Activated T-helper 1 cell treated with anti-CD3 and anti-CD28 coated beads, Interleukin-12 subunit alpha, Interleukin-12 subunit beta, Interleukin-2, Interleukin-4 antibody, amounts not matched to agents 30 ng/mL and 10 ng/mL and 1 ng/mL, durations not matched to agents 14 hours and 24 hours and 36 hours (primary cell): ENCODE data around the gene PGAM2. TPM values are rescaled to one million over a fixed set of nuclear protein-coding genes. Genes with fewer than 3 reads are reported as not detected.
"Not testable (repeated sequence)": the region's sequence is repeated elsewhere in the genome, so short reads cannot be mapped to it uniquely, and the experiment has no call there.

Experiments used
- DNase-seq: peaks from one replicate; pipeline ENCODE4 v3.0.0; 2021; ENCODE audit warnings: low spot score
- H3K27ac Mint-ChIP-seq: one replicate; pipeline ENCODE4 v1.8.0; 2021; ENCODE audit warnings: mild to moderate bottlenecking, mixed read lengths
- H3K27me3 Mint-ChIP-seq: one replicate; pipeline ENCODE4 v1.8.0; 2022; ENCODE audit warnings: mild to moderate bottlenecking, moderate library complexity, mixed read lengths; ENCODE audit not compliant: insufficient read depth
- H3K36me3 Mint-ChIP-seq: one replicate; pipeline ENCODE4 v1.8.0; 2021; ENCODE audit warnings: low read depth, mixed read lengths
- H3K4me1 Mint-ChIP-seq: one replicate; pipeline ENCODE4 v1.8.0; 2021; ENCODE audit warnings: low read depth, mixed read lengths
- H3K4me3 Mint-ChIP-seq: one replicate; pipeline ENCODE4 v1.8.0; 2021; ENCODE audit warnings: mild to moderate bottlenecking, moderate library complexity, mixed read lengths
- H3K9me3 Mint-ChIP-seq: one replicate; pipeline ENCODE4 v1.8.0; 2021; ENCODE audit warnings: mixed read lengths
- intact Hi-C: fragments of 100-400 bp; cut with micrococcal nuclease; formaldehyde crosslinking; loops from one replicate; pipeline ENCODE4 v1.15.1; 2024
- total RNA-seq: library from RNA; stranded (reverse); gene quantifications from 2 replicates; pipeline ENCODE4 v1.2.3, GENCODE V29; 2022

The PGAM2 gene
- total RNA-seq, 1 donor from 2014 or later: 0.78 TPM

- peaks cover 14% of the 10 kb centered on the region for H3K4me1 Mint-ChIP-seq
Observed at GRCh38 chr7:44040493-44040891, 24.9 kb downstream of the PGAM2 start.

GRCh38 chr7:44039800-44040492, 25.4 kb downstream of the PGAM2 start:
- intact Hi-C loops, DNase-seq, H3K27ac Mint-ChIP-seq, H3K9me3 Mint-ChIP-seq, H3K27me3 Mint-ChIP-seq, H3K36me3 Mint-ChIP-seq: not testable (repeated sequence)
- peak overlapping the region; percentile 69 for H3K4me3 Mint-ChIP-seq
- peaks cover 11% of the 10 kb centered on the region for H3K4me1 Mint-ChIP-seq

More at GRCh38 chr7:44040493-44040891, 24.9 kb downstream of the PGAM2 start:
- DNase-seq: peak; percentile 55
- H3K27me3 Mint-ChIP-seq, H3K36me3 Mint-ChIP-seq, intact Hi-C loops, H3K9me3 Mint-ChIP-seq: not testable (repeated sequence)
- peak overlapping the region; percentile 83 for H3K4me3 Mint-ChIP-seq
- peak overlapping the region; percentile 80 for H3K27ac Mint-ChIP-seq

- H3K36me3 Mint-ChIP-seq, intact Hi-C loops, H3K9me3 Mint-ChIP-seq, H3K4me1 Mint-ChIP-seq, H3K27me3 Mint-ChIP-seq: not testable (repeated sequence)
- peak; percentile 77 for DNase-seq
- peak overlapping the region; percentile 67 for H3K4me3 Mint-ChIP-seq
- peak overlapping the region; percentile 79 for H3K27ac Mint-ChIP-seq
Observed at GRCh38 chr7:44038961-44039558, 26.3 kb downstream of the PGAM2 start.

GRCh38 chr7:44038553-44038952, 26.8 kb downstream of the PGAM2 start:
- H3K4me1 Mint-ChIP-seq, intact Hi-C loops, H3K36me3 Mint-ChIP-seq, H3K27ac Mint-ChIP-seq, DNase-seq, H3K4me3 Mint-ChIP-seq, H3K9me3 Mint-ChIP-seq, H3K27me3 Mint-ChIP-seq: not testable (repeated sequence)

- H3K9me3 Mint-ChIP-seq, DNase-seq, intact Hi-C loops, H3K36me3 Mint-ChIP-seq, H3K27me3 Mint-ChIP-seq, H3K4me3 Mint-ChIP-seq, H3K4me1 Mint-ChIP-seq, H3K27ac Mint-ChIP-seq: not testable (repeated sequence)
Observed at GRCh38 chr7:44037951-44038350, 27.4 kb downstream of the PGAM2 start.

- H3K36me3 Mint-ChIP-seq: not testable (repeated sequence)
Observed at GRCh38 chr7:44036364-44036763, 29.0 kb downstream of the PGAM2 start.

GRCh38 chr7:44033971-44034844, 31.2 kb downstream of the PGAM2 start:
- H3K36me3 Mint-ChIP-seq, H3K4me3 Mint-ChIP-seq, H3K9me3 Mint-ChIP-seq, H3K27me3 Mint-ChIP-seq, DNase-seq, H3K4me1 Mint-ChIP-seq, intact Hi-C loops, H3K27ac Mint-ChIP-seq: not testable (repeated sequence)

More at GRCh38 chr7:44036364-44036763, 29.0 kb downstream of the PGAM2 start:
- DNase-seq: peak; percentile 31
- intact Hi-C loops, H3K4me1 Mint-ChIP-seq, H3K27me3 Mint-ChIP-seq, H3K27ac Mint-ChIP-seq, H3K9me3 Mint-ChIP-seq, H3K4me3 Mint-ChIP-seq: not testable (repeated sequence)

- H3K36me3 Mint-ChIP-seq, H3K9me3 Mint-ChIP-seq, H3K27me3 Mint-ChIP-seq, H3K4me3 Mint-ChIP-seq, DNase-seq, intact Hi-C loops, H3K27ac Mint-ChIP-seq, H3K4me1 Mint-ChIP-seq: not testable (repeated sequence)
Observed at GRCh38 chr7:44032031-44032430, 33.3 kb downstream of the PGAM2 start.

- intact Hi-C loops, H3K4me1 Mint-ChIP-seq, H3K27me3 Mint-ChIP-seq, H3K36me3 Mint-ChIP-seq, H3K27ac Mint-ChIP-seq, H3K4me3 Mint-ChIP-seq, H3K9me3 Mint-ChIP-seq, DNase-seq: not testable (repeated sequence)
Observed at GRCh38 chr7:44031319-44031718, 34.0 kb downstream of the PGAM2 start.

- H3K27me3 Mint-ChIP-seq, H3K4me3 Mint-ChIP-seq, DNase-seq, H3K27ac Mint-ChIP-seq, H3K36me3 Mint-ChIP-seq, H3K9me3 Mint-ChIP-seq, H3K4me1 Mint-ChIP-seq, intact Hi-C loops: not testable (repeated sequence)
Observed at GRCh38 chr7:44030029-44030428, 35.3 kb downstream of the PGAM2 start.

- H3K9me3 Mint-ChIP-seq, H3K27me3 Mint-ChIP-seq, H3K36me3 Mint-ChIP-seq, intact Hi-C loops, H3K4me3 Mint-ChIP-seq, H3K27ac Mint-ChIP-seq, DNase-seq, H3K4me1 Mint-ChIP-seq: not testable (repeated sequence)
Observed at GRCh38 chr7:44029433-44029832, 35.9 kb downstream of the PGAM2 start.

GRCh38 chr7:44022796-44023467, 42.4 kb downstream of the PGAM2 start:
- not testable (repeated sequence) for H3K27me3 Mint-ChIP-seq, H3K9me3 Mint-ChIP-seq, DNase-seq, H3K36me3 Mint-ChIP-seq
- H3K27ac Mint-ChIP-seq: peak overlapping the region; percentile 63
- intact Hi-C loops: loop anchor here (5.0 kb wide), 2 partner anchors 179 to 544 kb away; partner anchors contain the start of gene YKT6
- H3K4me1 Mint-ChIP-seq: peaks cover 16% of the 10 kb centered on the region
- H3K4me3 Mint-ChIP-seq: peak overlapping the region; percentile 45
